H1 (cell line): ENCODE measurements around the gene WDFY3. TPM values are rescaled to one million over a fixed set of nuclear protein-coding genes. Genes with fewer than 3 reads are reported as not detected.

Experiments
- polyA plus RNA-seq, 7 experiments: library from polyadenylated mRNA; depleted of rRNA in 3 of 7; stranded (reverse) in 5 of 7; unstranded in 2 of 7; fragments of >200 nt in 5 of 7; fragments of 200-250 nt in 2 of 7; gene quantifications; 1 replicate in 5 of 7; 2 replicates in 1 of 7; 4 replicates in 1 of 7; pipeline versions ENCODE4 v1.2.1 to v1.2.3, GENCODE V29; 2011 to 2013; ENCODE audit warnings: missing spikeins in 2 of 7, mixed read lengths in 2 of 7
- total RNA-seq: library from RNA; stranded (reverse); fragmentation: NEBNext Ultra II Directional; extraction: Animal tissue kit (Norgen Biotek cat#: 25700); gene quantifications from 2 replicates; pipeline ENCODE4 v1.2.1, GENCODE V29; 2021
- TF ChIP-seq, protein P1 (sequence below): fragments of 300-600 bp; sonication (generic); IDR thresholded peaks from 2 replicates; pipeline ENCODE4 v1.7.1; 2012; ENCODE audit warnings: low read length, moderate library complexity, mild to moderate bottlenecking, inconsistent platforms; ENCODE audit not compliant: insufficient replicate concordance

The WDFY3 gene
- total and polyA plus RNA-seq, 2 of the 8 experiments (the other 6 are each of a cell fraction or from before 2014, with no cell fraction given): 25.6 to 62.4 TPM

DNA sequence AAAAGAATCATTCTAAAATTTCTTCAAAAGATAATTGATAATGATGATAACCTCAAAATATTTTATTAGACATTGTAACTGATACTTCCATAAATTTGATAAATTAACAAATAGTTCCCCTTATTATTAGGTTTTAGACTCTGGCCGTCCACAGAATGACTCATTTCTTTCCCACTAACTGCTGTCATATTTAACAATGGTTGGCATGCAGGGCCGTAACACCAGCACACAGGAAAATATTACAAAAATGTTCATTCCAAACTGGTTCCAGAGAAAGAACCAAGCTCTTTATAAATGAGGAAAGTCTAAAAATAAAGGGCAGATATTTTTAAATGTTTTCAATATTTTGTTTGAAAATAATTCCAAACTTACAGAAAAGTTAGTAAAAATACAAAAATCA is 28.2 kb downstream of the WDFY3 start (continued):
- TF ChIP-seq, protein P1, sequence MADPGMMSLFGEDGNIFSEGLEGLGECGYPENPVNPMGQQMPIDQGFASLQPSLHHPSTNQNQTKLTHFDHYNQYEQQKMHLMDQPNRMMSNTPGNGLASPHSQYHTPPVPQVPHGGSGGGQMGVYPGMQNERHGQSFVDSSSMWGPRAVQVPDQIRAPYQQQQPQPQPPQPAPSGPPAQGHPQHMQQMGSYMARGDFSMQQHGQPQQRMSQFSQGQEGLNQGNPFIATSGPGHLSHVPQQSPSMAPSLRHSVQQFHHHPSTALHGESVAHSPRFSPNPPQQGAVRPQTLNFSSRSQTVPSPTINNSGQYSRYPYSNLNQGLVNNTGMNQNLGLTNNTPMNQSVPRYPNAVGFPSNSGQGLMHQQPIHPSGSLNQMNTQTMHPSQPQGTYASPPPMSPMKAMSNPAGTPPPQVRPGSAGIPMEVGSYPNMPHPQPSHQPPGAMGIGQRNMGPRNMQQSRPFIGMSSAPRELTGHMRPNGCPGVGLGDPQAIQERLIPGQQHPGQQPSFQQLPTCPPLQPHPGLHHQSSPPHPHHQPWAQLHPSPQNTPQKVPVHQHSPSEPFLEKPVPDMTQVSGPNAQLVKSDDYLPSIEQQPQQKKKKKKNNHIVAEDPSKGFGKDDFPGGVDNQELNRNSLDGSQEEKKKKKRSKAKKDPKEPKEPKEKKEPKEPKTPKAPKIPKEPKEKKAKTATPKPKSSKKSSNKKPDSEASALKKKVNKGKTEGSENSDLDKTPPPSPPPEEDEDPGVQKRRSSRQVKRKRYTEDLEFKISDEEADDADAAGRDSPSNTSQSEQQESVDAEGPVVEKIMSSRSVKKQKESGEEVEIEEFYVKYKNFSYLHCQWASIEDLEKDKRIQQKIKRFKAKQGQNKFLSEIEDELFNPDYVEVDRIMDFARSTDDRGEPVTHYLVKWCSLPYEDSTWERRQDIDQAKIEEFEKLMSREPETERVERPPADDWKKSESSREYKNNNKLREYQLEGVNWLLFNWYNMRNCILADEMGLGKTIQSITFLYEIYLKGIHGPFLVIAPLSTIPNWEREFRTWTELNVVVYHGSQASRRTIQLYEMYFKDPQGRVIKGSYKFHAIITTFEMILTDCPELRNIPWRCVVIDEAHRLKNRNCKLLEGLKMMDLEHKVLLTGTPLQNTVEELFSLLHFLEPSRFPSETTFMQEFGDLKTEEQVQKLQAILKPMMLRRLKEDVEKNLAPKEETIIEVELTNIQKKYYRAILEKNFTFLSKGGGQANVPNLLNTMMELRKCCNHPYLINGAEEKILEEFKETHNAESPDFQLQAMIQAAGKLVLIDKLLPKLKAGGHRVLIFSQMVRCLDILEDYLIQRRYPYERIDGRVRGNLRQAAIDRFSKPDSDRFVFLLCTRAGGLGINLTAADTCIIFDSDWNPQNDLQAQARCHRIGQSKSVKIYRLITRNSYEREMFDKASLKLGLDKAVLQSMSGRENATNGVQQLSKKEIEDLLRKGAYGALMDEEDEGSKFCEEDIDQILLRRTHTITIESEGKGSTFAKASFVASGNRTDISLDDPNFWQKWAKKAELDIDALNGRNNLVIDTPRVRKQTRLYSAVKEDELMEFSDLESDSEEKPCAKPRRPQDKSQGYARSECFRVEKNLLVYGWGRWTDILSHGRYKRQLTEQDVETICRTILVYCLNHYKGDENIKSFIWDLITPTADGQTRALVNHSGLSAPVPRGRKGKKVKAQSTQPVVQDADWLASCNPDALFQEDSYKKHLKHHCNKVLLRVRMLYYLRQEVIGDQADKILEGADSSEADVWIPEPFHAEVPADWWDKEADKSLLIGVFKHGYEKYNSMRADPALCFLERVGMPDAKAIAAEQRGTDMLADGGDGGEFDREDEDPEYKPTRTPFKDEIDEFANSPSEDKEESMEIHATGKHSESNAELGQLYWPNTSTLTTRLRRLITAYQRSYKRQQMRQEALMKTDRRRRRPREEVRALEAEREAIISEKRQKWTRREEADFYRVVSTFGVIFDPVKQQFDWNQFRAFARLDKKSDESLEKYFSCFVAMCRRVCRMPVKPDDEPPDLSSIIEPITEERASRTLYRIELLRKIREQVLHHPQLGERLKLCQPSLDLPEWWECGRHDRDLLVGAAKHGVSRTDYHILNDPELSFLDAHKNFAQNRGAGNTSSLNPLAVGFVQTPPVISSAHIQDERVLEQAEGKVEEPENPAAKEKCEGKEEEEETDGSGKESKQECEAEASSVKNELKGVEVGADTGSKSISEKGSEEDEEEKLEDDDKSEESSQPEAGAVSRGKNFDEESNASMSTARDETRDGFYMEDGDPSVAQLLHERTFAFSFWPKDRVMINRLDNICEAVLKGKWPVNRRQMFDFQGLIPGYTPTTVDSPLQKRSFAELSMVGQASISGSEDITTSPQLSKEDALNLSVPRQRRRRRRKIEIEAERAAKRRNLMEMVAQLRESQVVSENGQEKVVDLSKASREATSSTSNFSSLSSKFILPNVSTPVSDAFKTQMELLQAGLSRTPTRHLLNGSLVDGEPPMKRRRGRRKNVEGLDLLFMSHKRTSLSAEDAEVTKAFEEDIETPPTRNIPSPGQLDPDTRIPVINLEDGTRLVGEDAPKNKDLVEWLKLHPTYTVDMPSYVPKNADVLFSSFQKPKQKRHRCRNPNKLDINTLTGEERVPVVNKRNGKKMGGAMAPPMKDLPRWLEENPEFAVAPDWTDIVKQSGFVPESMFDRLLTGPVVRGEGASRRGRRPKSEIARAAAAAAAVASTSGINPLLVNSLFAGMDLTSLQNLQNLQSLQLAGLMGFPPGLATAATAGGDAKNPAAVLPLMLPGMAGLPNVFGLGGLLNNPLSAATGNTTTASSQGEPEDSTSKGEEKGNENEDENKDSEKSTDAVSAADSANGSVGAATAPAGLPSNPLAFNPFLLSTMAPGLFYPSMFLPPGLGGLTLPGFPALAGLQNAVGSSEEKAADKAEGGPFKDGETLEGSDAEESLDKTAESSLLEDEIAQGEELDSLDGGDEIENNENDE: no peak
